Peyer's patch (tissue), 4 donors: ENCODE measurements around the gene C13orf46.

Experiments used
- POLR2A ChIP-seq, 2 donors: fragments of 450-650 bp; IDR thresholded peaks; one replicate each; pipeline ENCODE4 v1.5.1; 2017; ENCODE audit warnings: antibody characterized with exemption in 2 of 2, mild to moderate bottlenecking in 2 of 2, moderate library complexity in 2 of 2
- TF ChIP-seq, protein P1 (sequence below), 6 experiments: fragments of 450-650 bp in 4 of 6; fragments of 200-600 bp in 2 of 6; sonication (generic) in 1 of 6; IDR thresholded peaks; one replicate each; pipeline ENCODE4 v1.5.1; 2017 to 2019; ENCODE audit warnings: antibody characterized with exemption in 6 of 6, mild to moderate bottlenecking in 3 of 6, moderate library complexity in 1 of 6

DNA sequence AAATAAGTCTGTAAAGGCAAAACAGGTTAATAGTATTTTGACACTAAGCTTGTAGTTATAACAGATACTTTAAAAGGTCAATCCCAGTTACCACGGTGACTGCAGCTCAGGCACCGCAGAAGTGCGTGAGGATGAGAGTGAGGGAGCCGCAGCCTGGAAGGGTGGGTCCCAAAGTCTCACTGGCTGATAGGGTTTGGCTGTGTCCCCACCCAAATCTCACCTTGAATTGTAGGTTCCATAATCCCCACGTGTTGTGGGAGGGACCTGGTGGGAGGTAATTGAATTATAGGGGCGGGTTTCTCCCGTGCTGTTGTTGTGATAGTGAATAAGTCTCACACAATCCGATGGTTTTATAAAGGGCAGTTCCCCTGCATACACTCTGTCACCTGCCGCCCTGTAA, 70.0 kb downstream of the C13orf46 start:
- TF ChIP-seq POLR2A (IDR thresholded peaks at IDR 0.05) = no peak
- TF ChIP-seq, protein P1, sequence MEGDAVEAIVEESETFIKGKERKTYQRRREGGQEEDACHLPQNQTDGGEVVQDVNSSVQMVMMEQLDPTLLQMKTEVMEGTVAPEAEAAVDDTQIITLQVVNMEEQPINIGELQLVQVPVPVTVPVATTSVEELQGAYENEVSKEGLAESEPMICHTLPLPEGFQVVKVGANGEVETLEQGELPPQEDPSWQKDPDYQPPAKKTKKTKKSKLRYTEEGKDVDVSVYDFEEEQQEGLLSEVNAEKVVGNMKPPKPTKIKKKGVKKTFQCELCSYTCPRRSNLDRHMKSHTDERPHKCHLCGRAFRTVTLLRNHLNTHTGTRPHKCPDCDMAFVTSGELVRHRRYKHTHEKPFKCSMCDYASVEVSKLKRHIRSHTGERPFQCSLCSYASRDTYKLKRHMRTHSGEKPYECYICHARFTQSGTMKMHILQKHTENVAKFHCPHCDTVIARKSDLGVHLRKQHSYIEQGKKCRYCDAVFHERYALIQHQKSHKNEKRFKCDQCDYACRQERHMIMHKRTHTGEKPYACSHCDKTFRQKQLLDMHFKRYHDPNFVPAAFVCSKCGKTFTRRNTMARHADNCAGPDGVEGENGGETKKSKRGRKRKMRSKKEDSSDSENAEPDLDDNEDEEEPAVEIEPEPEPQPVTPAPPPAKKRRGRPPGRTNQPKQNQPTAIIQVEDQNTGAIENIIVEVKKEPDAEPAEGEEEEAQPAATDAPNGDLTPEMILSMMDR (IDR thresholded peaks at IDR 0.05) = no peak
